Measurements from ENCODE around the gene NOTCH1.

GRCh38 chr9:136538599-136539426 lies 7.0 kb downstream of the NOTCH1 start:
- TF ChIP-seq GATA2 (IDR thresholded peaks at IDR 0.05; ENCODE audit: low read depth, low read length) = no peak
- no peak for TF ChIP-seq GATA3 (IDR thresholded peaks at IDR 0.05; ENCODE audit: low read depth, low read length)
